ENCODE measurements around the gene PDE3A. TPM values are rescaled to one million over a fixed set of nuclear protein-coding genes. Genes with fewer than 3 reads are reported as not detected.

PDE3A gene
- total RNA-seq, 1 experiment from 2014 or later = 0.12 TPM

DNA sequence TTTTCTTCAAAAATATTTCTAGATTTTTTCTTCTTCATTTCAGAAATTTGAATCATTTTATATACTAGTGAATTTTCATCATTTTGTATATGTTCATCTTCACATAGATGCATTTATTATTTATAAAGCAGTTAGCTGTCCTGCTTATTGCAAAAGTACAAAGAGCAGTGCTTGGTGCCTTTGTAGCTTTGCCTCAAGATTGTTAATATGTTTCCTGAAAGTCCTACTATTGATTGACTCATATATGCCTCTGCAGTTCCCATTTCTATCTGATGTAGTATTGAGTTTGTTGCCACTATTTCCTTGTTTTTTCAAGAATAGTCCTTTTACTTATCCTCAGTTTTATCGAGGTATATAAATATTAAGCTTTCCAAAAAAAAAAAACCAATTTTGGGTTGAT is 89.7 kb downstream of the PDE3A start:
- no peaks in the 10 kb centered on the region for H3K9me3 ChIP-seq (ENCODE audit: control insufficient read depth in 1 of 2, insufficient read depth in 1 of 2, low read depth in 1 of 2, low read length in 2 of 2)
- TF ChIP-seq ZNF274 (IDR thresholded peaks at IDR 0.05; ENCODE audit: low read depth, low read length) (no peak), JUND (IDR thresholded peaks at IDR 0.05) (no peak), ZFX (IDR thresholded peaks at IDR 0.05) (no peak), POLR2AphosphoS5 (IDR thresholded peaks at IDR 0.05; ENCODE audit: low read depth, low read length) (no peak), ELF1 (IDR thresholded peaks at IDR 0.05; ENCODE audit: borderline replicate concordance, low read depth) (no peak), RAD21 (IDR thresholded peaks at IDR 0.05; ENCODE audit: low read depth) (no peak), FOSL1 (IDR thresholded peaks at IDR 0.05; ENCODE audit: low read depth) (no peak), SP1 (IDR thresholded peaks at IDR 0.05; ENCODE audit: low read depth) (no peak), TCF7L2 (IDR thresholded peaks at IDR 0.05; ENCODE audit: borderline replicate concordance, extremely low read depth, insufficient read depth, insufficient read length) (no peak), EZH2 (IDR thresholded peaks at IDR 0.05) (no peak), EGR1 (IDR thresholded peaks at IDR 0.05; ENCODE audit: low read depth) (no peak), POLR2A (IDR thresholded peaks at IDR 0.05; ENCODE audit: borderline replicate concordance, extremely low read depth, insufficient read depth, insufficient read length) (no peak), CEBPB (IDR thresholded peaks at IDR 0.05; ENCODE audit: low read depth) (no peak), SRF (IDR thresholded peaks at IDR 0.05; ENCODE audit: low read depth) (no peak), YY1 (IDR thresholded peaks at IDR 0.05; ENCODE audit: extremely low read depth, insufficient replicate concordance, low read depth, low read length) (no peak), EZH2phosphoT487 (IDR thresholded peaks at IDR 0.05; ENCODE audit: borderline replicate concordance) (no peak)
- TF ChIP-seq, protein P1, sequence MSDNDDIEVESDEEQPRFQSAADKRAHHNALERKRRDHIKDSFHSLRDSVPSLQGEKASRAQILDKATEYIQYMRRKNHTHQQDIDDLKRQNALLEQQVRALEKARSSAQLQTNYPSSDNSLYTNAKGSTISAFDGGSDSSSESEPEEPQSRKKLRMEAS (IDR thresholded peaks at IDR 0.05) = no peak
- TF ChIP-seq, protein P2, sequence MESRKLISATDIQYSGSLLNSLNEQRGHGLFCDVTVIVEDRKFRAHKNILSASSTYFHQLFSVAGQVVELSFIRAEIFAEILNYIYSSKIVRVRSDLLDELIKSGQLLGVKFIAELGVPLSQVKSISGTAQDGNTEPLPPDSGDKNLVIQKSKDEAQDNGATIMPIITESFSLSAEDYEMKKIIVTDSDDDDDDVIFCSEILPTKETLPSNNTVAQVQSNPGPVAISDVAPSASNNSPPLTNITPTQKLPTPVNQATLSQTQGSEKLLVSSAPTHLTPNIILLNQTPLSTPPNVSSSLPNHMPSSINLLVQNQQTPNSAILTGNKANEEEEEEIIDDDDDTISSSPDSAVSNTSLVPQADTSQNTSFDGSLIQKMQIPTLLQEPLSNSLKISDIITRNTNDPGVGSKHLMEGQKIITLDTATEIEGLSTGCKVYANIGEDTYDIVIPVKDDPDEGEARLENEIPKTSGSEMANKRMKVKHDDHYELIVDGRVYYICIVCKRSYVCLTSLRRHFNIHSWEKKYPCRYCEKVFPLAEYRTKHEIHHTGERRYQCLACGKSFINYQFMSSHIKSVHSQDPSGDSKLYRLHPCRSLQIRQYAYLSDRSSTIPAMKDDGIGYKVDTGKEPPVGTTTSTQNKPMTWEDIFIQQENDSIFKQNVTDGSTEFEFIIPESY (IDR thresholded peaks at IDR 0.05; ENCODE audit: extremely low read depth, insufficient replicate concordance, low read length) = no peak
- TF ChIP-seq, protein P3, sequence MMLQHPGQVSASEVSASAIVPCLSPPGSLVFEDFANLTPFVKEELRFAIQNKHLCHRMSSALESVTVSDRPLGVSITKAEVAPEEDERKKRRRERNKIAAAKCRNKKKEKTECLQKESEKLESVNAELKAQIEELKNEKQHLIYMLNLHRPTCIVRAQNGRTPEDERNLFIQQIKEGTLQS (IDR thresholded peaks at IDR 0.05) = no peak
- H3K27ac ChIP-seq (ENCODE audit: low read depth, low read length) = no peak overlapping the region
- H3K79me2 ChIP-seq (ENCODE audit: insufficient read depth, low read length) = no peaks in the 10 kb centered on the region
- no peak overlapping the region for H3K9ac ChIP-seq (ENCODE audit: low read length)
- no peaks in the 10 kb centered on the region for H3K27me3 ChIP-seq (ENCODE audit: insufficient read depth, low read length)
- H3K36me3 ChIP-seq (ENCODE audit: control insufficient read depth in 1 of 2, insufficient read depth in 2 of 2, low read length in 2 of 2) = no peaks in the 10 kb centered on the region
- intact Hi-C loops (cut with micrococcal nuclease) = no loop called here
- ATAC-seq (no peak), DNase-seq (ENCODE audit: low read depth, low spot score) (no peak)
- H4K20me1 ChIP-seq (ENCODE audit: insufficient read depth) = no peaks in the 10 kb centered on the region
- ChIA-PET RAD21 (ENCODE audit: low non-redundant PET in 1 of 2, low total read pairs in 2 of 2, uncharacterized antibody in 2 of 2, unreplicated experiment in 2 of 2) (no interaction called here), POLR2A (no interaction called here), CTCF (no interaction called here)
- H3K4me1 ChIP-seq (ENCODE audit: control insufficient read depth in 1 of 2, insufficient read depth in 2 of 2, low read length in 2 of 2) = no peaks in the 10 kb centered on the region
- no peak overlapping the region for H3K4me3 ChIP-seq (replicated peaks in 1 of 2; ENCODE audit: low read depth in 1 of 2, low read length in 2 of 2)
- no TSS peak for BruUV-seq (replicated peaks)
- H2AFZ ChIP-seq (ENCODE audit: low read depth, low read length, poor library complexity, severe bottlenecking) = no peak overlapping the region
- H3K9me2 ChIP-seq (ENCODE audit: insufficient read depth) = no peaks in the 10 kb centered on the region
- H3K4me2 ChIP-seq (ENCODE audit: low read length) = no peak overlapping the region

Data from HCT116 (cell line).